GM23338 (cell line): ENCODE results near the gene IL31. TPM values are rescaled to one million over a fixed set of nuclear protein-coding genes. Genes with fewer than 3 reads are reported as not detected.

Experiments used
- ATAC-seq: fragments of 200-7000 bp; cut with Tn5 transposase; 3 replicates; pipeline ENCODE4 v1.9.1; 2020
- DNase-seq: peaks from one replicate; pipeline ENCODE4 v3.0.0-alpha.2; 2015; ENCODE audit warnings: low spot score
- H2AFZ ChIP-seq: fragments of 200-600 bp; sonication (generic); 2 replicates; pipeline ENCODE4 v1.8.0; 2016; ENCODE audit warnings: antibody characterized with exemption, mild to moderate bottlenecking, moderate library complexity
- H3F3A ChIP-seq: fragments of 200-600 bp; sonication (generic); replicated peaks from 2 replicates; pipeline ENCODE4 v1.8.0; 2017; ENCODE audit warnings: antibody characterized with exemption, mixed run types, low read depth
- H3K27ac ChIP-seq: fragments of 200-600 bp; sonication (generic); 2 replicates; pipeline ENCODE4 v1.6.1; 2016; ENCODE audit warnings: low read depth
- H3K27me3 ChIP-seq: fragments of 200-600 bp; sonication (generic); 2 replicates; pipeline ENCODE4 v1.8.0; 2016; ENCODE audit warnings: mild to moderate bottlenecking, mixed run types, moderate library complexity; ENCODE audit not compliant: insufficient read depth
- H3K36me3 ChIP-seq: fragments of 200-600 bp; sonication (generic); 2 replicates; pipeline ENCODE4 v1.8.0; 2016; ENCODE audit warnings: mild to moderate bottlenecking; ENCODE audit not compliant: insufficient read depth
- H3K4me1 ChIP-seq: fragments of 200-600 bp; sonication (generic); 2 replicates; pipeline ENCODE4 v1.8.0; 2016; ENCODE audit warnings: mild to moderate bottlenecking, moderate library complexity; ENCODE audit not compliant: insufficient read depth
- H3K4me2 ChIP-seq: fragments of 200-600 bp; sonication (generic); 2 replicates; pipeline ENCODE4 v1.7.1; 2017; ENCODE audit warnings: mixed run types
- H3K4me3 ChIP-seq: fragments of 200-600 bp; sonication (generic); 2 replicates; pipeline ENCODE4 v1.6.1; 2016; ENCODE audit warnings: mixed run types
- H3K79me2 ChIP-seq: fragments of 200-600 bp; sonication (generic); replicated peaks from 2 replicates; pipeline ENCODE4 v1.8.0; 2017; ENCODE audit warnings: mild to moderate bottlenecking; ENCODE audit not compliant: insufficient read depth
- H3K9me2 ChIP-seq: fragments of 200-600 bp; sonication (generic); 2 replicates; pipeline ENCODE4 v1.8.0; 2017; ENCODE audit not compliant: insufficient read depth
- H4K20me1 ChIP-seq: fragments of 200-600 bp; sonication (generic); replicated peaks from 2 replicates; pipeline ENCODE4 v1.8.0; 2017; ENCODE audit warnings: mild to moderate bottlenecking; ENCODE audit not compliant: insufficient read depth
- H3K27ac Mint-ChIP-seq: 2 replicates; pipeline ENCODE4 v1.8.0; 2020; ENCODE audit warnings: inconsistent platforms, mild to moderate bottlenecking, moderate library complexity, mixed read lengths
- H3K27me3 Mint-ChIP-seq: 3 replicates; pipeline ENCODE4 v1.8.0; 2022; ENCODE audit warnings: low read depth, mild to moderate bottlenecking, moderate library complexity, mixed read lengths, inconsistent platforms; ENCODE audit not compliant: insufficient read depth, poor library complexity
- H3K36me3 Mint-ChIP-seq: 3 replicates; pipeline ENCODE4 v1.8.0; 2021; ENCODE audit warnings: low read depth, mild to moderate bottlenecking, inconsistent platforms, moderate library complexity, mixed read lengths
- H3K4me1 Mint-ChIP-seq: 3 replicates; pipeline ENCODE4 v1.8.0; 2020; ENCODE audit warnings: mild to moderate bottlenecking, inconsistent platforms, mixed read lengths
- H3K4me3 Mint-ChIP-seq: 3 replicates; pipeline ENCODE4 v1.8.0; 2021; ENCODE audit warnings: moderate library complexity, mild to moderate bottlenecking, inconsistent platforms, mixed read lengths
- H3K9me3 Mint-ChIP-seq: 3 replicates; pipeline ENCODE4 v1.8.0; 2020; ENCODE audit warnings: moderate library complexity, mild to moderate bottlenecking, inconsistent platforms, mixed read lengths
- CREB1 ChIP-seq: fragments of 250-450 bp; sonication (Bioruptor Pico); IDR thresholded peaks from 2 replicates; pipeline ENCODE4 v1.5.0; 2020; ENCODE audit warnings: low read depth, mild to moderate bottlenecking, moderate library complexity
- CTCF ChIP-seq, 2 experiments: fragments of 200-600 bp in 1 of 2; sonication (generic) in 1 of 2; conservative IDR thresholded peaks; 2 replicates each; pipeline versions ENCODE4 v1.5.1 to v1.6.1; 2016 to 2017; ENCODE audit warnings: antibody characterized with exemption in 2 of 2, low read depth in 2 of 2, mild to moderate bottlenecking in 2 of 2, moderate library complexity in 1 of 2
- REST ChIP-seq: IDR thresholded peaks from one replicate; pipeline ENCODE4 v1.6.1; 2018; ENCODE audit warnings: antibody characterized with exemption; ENCODE audit not compliant: unreplicated experiment
- ZNF114 ChIP-seq: fragments of 250-450 bp; sonication (Bioruptor Pico); IDR thresholded peaks from 2 replicates; pipeline ENCODE4 v1.5.0; 2020; ENCODE audit warnings: mild to moderate bottlenecking, moderate library complexity
- ZNF331 ChIP-seq: fragments of 250-450 bp; sonication (Bioruptor Pico); IDR thresholded peaks from 2 replicates; pipeline ENCODE4 v1.5.0; 2020; ENCODE audit warnings: low read depth, mild to moderate bottlenecking, moderate library complexity
- polyA plus RNA-seq: library from polyadenylated mRNA; unstranded; fragments of >200 nt; fragmentation: Nextera tagmentation; extraction: Ambion mirVana; gene quantifications from 2 replicates; pipeline ENCODE4 v1.2.1, GENCODE V29; 2016
- total RNA-seq: library from RNA; depleted of rRNA; stranded (reverse); fragments of >200 nt; shearing (Covaris generic); gene quantifications from 2 replicates; pipeline ENCODE4 v1.2.3, GENCODE V29; 2014

Gene IL31
- total and polyA plus RNA-seq, 2 experiments from 2014 or later = not detected

- no peak overlapping the region for H3K4me2 ChIP-seq
- Mint-ChIP-seq H3K36me3 (peaks cover 17% of the 10 kb centered on the region), H3K9me3 (no peaks in the 10 kb centered on the region), H3K4me3 (no peak overlapping the region), H3K4me1 (peaks cover 6% of the 10 kb centered on the region; the same call in 1 of the 3 replicates), H3K27me3 (peaks cover 6% of the 10 kb centered on the region), H3K27ac (no peak overlapping the region)
- H3K79me2 ChIP-seq = no peaks in the 10 kb centered on the region
- H4K20me1 ChIP-seq = peaks cover 8% of the 10 kb centered on the region; the same call in 1 of the 2 replicates
- peak; percentile 8; the same call in 1 of the 3 replicates for ATAC-seq
- TF ChIP-seq CTCF (conservative IDR thresholded peaks at IDR 0.05; ENCODE audit: low read depth in 2 of 2) (peak; percentile 44 to 72), REST (no peak)
- H2AFZ ChIP-seq = no peak overlapping the region
- no peaks in the 10 kb centered on the region for H3K36me3 ChIP-seq
- H3K9me2 ChIP-seq = no peaks in the 10 kb centered on the region
- no peaks in the 10 kb centered on the region for H3K27me3 ChIP-seq
- H3K4me1 ChIP-seq = no peaks in the 10 kb centered on the region; the same call in 1 of the 2 replicates
- H3F3A ChIP-seq = peaks cover 6% of the 10 kb centered on the region; the same call in 1 of the 2 replicates
- peak; percentile 73 for DNase-seq
- peak overlapping the region; percentile 32; the same call in 1 of the 2 replicates for H3K27ac ChIP-seq
- no peak overlapping the region for H3K4me3 ChIP-seq
These were observed 40.6 kb downstream of the IL31 start for GRCh38 chr12:122133192-122133950.

GRCh38 chr12:122130150-122130549, 43.9 kb downstream of the IL31 start:
- no peak overlapping the region for H3K4me2 ChIP-seq
- TF ChIP-seq CTCF (conservative IDR thresholded peaks at IDR 0.05; ENCODE audit: low read depth in 2 of 2) (no peak), ZNF114 (CRISPR knock-in tag) (no peak), REST (no peak), ZNF331 (no peak), CREB1 (CRISPR knock-in tag) (no peak)

More at GRCh38 chr12:122130150-122130549, 43.9 kb downstream of the IL31 start:
- no peak overlapping the region for H2AFZ ChIP-seq
- H3K27me3 Mint-ChIP-seq = peaks cover 12% of the 10 kb centered on the region
- H3K4me3 Mint-ChIP-seq = no peak overlapping the region
- no peak overlapping the region for H3K27ac Mint-ChIP-seq
- no peaks in the 10 kb centered on the region for H3K27me3 ChIP-seq
- no peaks in the 10 kb centered on the region for H3K36me3 ChIP-seq
- no peaks in the 10 kb centered on the region for H3K9me3 Mint-ChIP-seq
- no peak overlapping the region for H3K27ac ChIP-seq
- no peak overlapping the region for H3K4me3 ChIP-seq
- no peak for DNase-seq
- peaks cover 11% of the 10 kb centered on the region; the same call in 1 of the 2 replicates for H3K79me2 ChIP-seq
- no peaks in the 10 kb centered on the region; the same call in 1 of the 2 replicates for H3K4me1 ChIP-seq
- H3F3A ChIP-seq = peaks cover 6% of the 10 kb centered on the region; the same call in 1 of the 2 replicates
- peaks cover 3% of the 10 kb centered on the region; the same call in 1 of the 2 replicates for H4K20me1 ChIP-seq
- peaks cover 14% of the 10 kb centered on the region for H3K4me1 Mint-ChIP-seq
- H3K36me3 Mint-ChIP-seq = peaks cover 20% of the 10 kb centered on the region
- H3K9me2 ChIP-seq = no peaks in the 10 kb centered on the region
- ATAC-seq = no peak
